CD4-positive, alpha-beta T cell treated with Interleukin-15 for 1 hour (primary cell): Measurements from ENCODE around the gene TNNT1.

Source experiments
- DNase-seq: peaks from one replicate; pipeline ENCODE4 v3.0.0-alpha.2; 2020

TNNT1 gene

GRCh38 chr19:55086730-55087541, 62.1 kb downstream of the TNNT1 start:
- DNase-seq, result peak; percentile 54

- DNase-seq, result no peak
Observed at GRCh38 chr19:55085923-55086715, 62.9 kb downstream of the TNNT1 start.

- DNase-seq, result no peak
Observed at GRCh38 chr19:55084416-55084815, 64.6 kb downstream of the TNNT1 start.

GRCh38 chr19:55083004-55083850, 65.8 kb downstream of the TNNT1 start:
- no peak for DNase-seq
